Naive thymus-derived CD4-positive, alpha-beta T cell (primary cell): ENCODE data around the gene LUC7L2. TPM values are rescaled to one million over a fixed set of nuclear protein-coding genes. Genes with fewer than 3 reads are reported as not detected.

Experiments
- ATAC-seq: fragments of 150-1000 bp; cut with Tn5 transposase; 2 replicates; pipeline ENCODE4 v1.10.0; 2021; ENCODE audit warnings: mild to moderate bottlenecking, moderate library complexity
- CTCF ChIA-PET: fragments of 350-600 bp; sonication (Branson Sonifier 250); formaldehyde crosslinking; loops from one replicate; lab custom pipeline; 2021; ENCODE audit warnings: antibody characterized with exemption; lab: Charles Lee
- POLR2A ChIA-PET: fragments of 350-600 bp; sonication (Branson Sonifier 250); formaldehyde crosslinking; loops from one replicate; lab custom pipeline; 2021; ENCODE audit warnings: antibody characterized with exemption, inconsistent platforms; lab: Charles Lee
- DNase-seq, 9 donors: peaks; one replicate each; pipeline versions ENCODE4 v3.0.0 to v3.0.0-alpha.2; 2020 to 2022; ENCODE audit warnings: mixed read lengths in 1 of 9
- H3K27ac ChIP-seq: one replicate; pipeline ENCODE4 v1.7.0; 2013; ENCODE audit warnings: mild to moderate bottlenecking, low read depth, low read length, moderate library complexity
- H3K27me3 ChIP-seq, 2 donors: one replicate each; pipeline ENCODE4 v1.7.0; 2013; ENCODE audit warnings: low read length in 2 of 2, mild to moderate bottlenecking in 2 of 2, moderate library complexity in 2 of 2; ENCODE audit not compliant: control insufficient read depth in 2 of 2, insufficient read depth in 2 of 2
- H3K36me3 ChIP-seq, 3 experiments: 1 replicate in 2 of 3; 2 replicates in 1 of 3; pipeline ENCODE4 v1.7.0; 2013; ENCODE audit warnings: low read length in 3 of 3, mild to moderate bottlenecking in 3 of 3, moderate library complexity in 1 of 3; ENCODE audit not compliant: insufficient read depth in 3 of 3, control insufficient read depth in 2 of 3
- H3K4me1 ChIP-seq, 2 donors: one replicate each; pipeline ENCODE4 v1.7.0; 2013; ENCODE audit warnings: low read length in 2 of 2, mild to moderate bottlenecking in 2 of 2, moderate library complexity in 1 of 2; ENCODE audit not compliant: control insufficient read depth in 2 of 2, insufficient read depth in 2 of 2
- H3K4me3 ChIP-seq: 2 replicates; pipeline ENCODE4 v1.7.0; 2013; ENCODE audit warnings: mild to moderate bottlenecking, low read length
- H3K9me3 ChIP-seq, 3 experiments: 1 replicate in 2 of 3; 2 replicates in 1 of 3; pipeline ENCODE4 v1.7.0; 2013; ENCODE audit warnings: low read length in 3 of 3; ENCODE audit not compliant: control insufficient read depth in 2 of 3
- H3K27ac Mint-ChIP-seq, 9 donors: one replicate each; pipeline ENCODE4 v1.8.0; 2020 to 2022; ENCODE audit warnings: mixed read lengths in 9 of 9, mild to moderate bottlenecking in 8 of 9, moderate library complexity in 5 of 9, inconsistent platforms in 2 of 9
- H3K27me3 Mint-ChIP-seq, 5 donors: one replicate each; pipeline ENCODE4 v1.8.0; 2021 to 2022; ENCODE audit warnings: mixed read lengths in 5 of 5, mild to moderate bottlenecking in 1 of 5
- H3K36me3 Mint-ChIP-seq, 5 donors: one replicate each; pipeline ENCODE4 v1.8.0; 2020 to 2022; ENCODE audit warnings: mixed read lengths in 5 of 5, mild to moderate bottlenecking in 3 of 5, inconsistent platforms in 1 of 5
- H3K4me1 Mint-ChIP-seq, 7 donors: one replicate each; pipeline ENCODE4 v1.8.0; 2020 to 2022; ENCODE audit warnings: mixed read lengths in 7 of 7, mild to moderate bottlenecking in 3 of 7, inconsistent platforms in 1 of 7
- H3K4me3 Mint-ChIP-seq, 10 donors: one replicate each; pipeline ENCODE4 v1.8.0; 2020 to 2022; ENCODE audit warnings: mild to moderate bottlenecking in 10 of 10, mixed read lengths in 10 of 10, moderate library complexity in 6 of 10, inconsistent platforms in 2 of 10
- H3K9me3 Mint-ChIP-seq, 11 donors: one replicate each; pipeline ENCODE4 v1.8.0; 2020 to 2022; ENCODE audit warnings: mixed read lengths in 11 of 11, mild to moderate bottlenecking in 4 of 11, inconsistent platforms in 1 of 11, moderate library complexity in 1 of 11
- intact Hi-C, 2 donors: fragments of 100-400 bp; cut with micrococcal nuclease; formaldehyde crosslinking; loops; one replicate each; pipeline ENCODE4 v1.15.1; 2023
- polyA plus RNA-seq, 2 donors: library from polyadenylated mRNA; unstranded; fragments of 300-500 nt; fragmentation: Illumina TruSeq; gene quantifications; one replicate each; pipeline ENCODE4 v1.2.3, GENCODE V29; 2021
- total RNA-seq, 6 experiments: library from RNA in 5 of 6; stranded (reverse) in 5 of 6; gene quantifications; 1 replicate in 5 of 6; 2 replicates in 1 of 6; pipeline ENCODE4 v1.2.3 and lab custom pipeline; 2021 to 2026

The LUC7L2 gene
- total and polyA plus RNA-seq, 7 experiments from 2014 or later = 59.6 to 183 (median 141) TPM

DNA sequence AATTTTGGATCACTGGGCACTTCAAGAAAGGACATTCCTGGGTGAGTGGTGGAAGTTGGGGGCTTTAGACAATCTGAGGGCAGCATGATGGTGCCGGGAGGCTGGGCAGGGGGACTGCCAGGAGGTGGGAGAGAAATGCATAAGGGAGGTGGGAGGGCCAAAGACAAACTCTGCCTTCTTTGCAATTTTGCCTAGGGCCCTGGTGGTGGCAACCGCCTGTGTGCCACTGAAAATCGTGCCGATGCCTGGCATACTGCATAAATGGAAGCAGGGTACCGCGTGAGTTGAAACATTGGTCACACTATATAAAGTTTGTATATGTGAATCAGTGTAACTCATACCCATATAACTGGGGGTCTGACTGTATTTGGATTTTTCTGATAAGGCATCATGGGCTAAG is 3.3 kb downstream of the LUC7L2 start:
- H3K27me3 ChIP-seq = no peaks in the 10 kb centered on the region
- Mint-ChIP-seq H3K27ac (peak overlapping the region in 7 of 9 donors; percentile 1 to 71 (median 50)), H3K36me3 (peaks cover 7 to 16% (median 11%) of the 10 kb centered on the region in 5 donors), H3K4me1 (peaks cover 30 to 81% (median 72%) of the 10 kb centered on the region in 7 donors), H3K27me3 (no peaks in the 10 kb centered on the region), H3K9me3 (peaks cover 0 to 4% (median 0%) of the 10 kb centered on the region in 11 donors), H3K4me3 (peak overlapping the region; percentile 23 to 100 (median 62))
- no peak for ATAC-seq
- H3K36me3 ChIP-seq = peaks cover 5 to 16% (median 10%) of the 10 kb centered on the region in 3 experiments
- H3K27ac ChIP-seq = no peak overlapping the region
- peaks cover 23 to 34% of the 10 kb centered on the region in 2 donors for H3K4me1 ChIP-seq
- no peaks in the 10 kb centered on the region for H3K9me3 ChIP-seq
- CTCF ChIA-PET = no interaction called here
- DNase-seq = no peak
- POLR2A ChIA-PET = interaction anchor here (1.2 kb wide), 1 partner anchor 23 kb away, joined by 3 read pairs; no protein-coding TSS in a partner anchor
- no peak overlapping the region for H3K4me3 ChIP-seq
- intact Hi-C loops = loop anchor here in 1 of 2 donors (5.0 kb wide), 2 partner anchors 1034 to 1114 kb away; partner anchors contain the start of genes MKRN1 and SLC37A3

- H3K4me1 ChIP-seq = peaks cover 34 to 40% of the 10 kb centered on the region in 2 donors
- peaks cover 7 to 18% (median 12%) of the 10 kb centered on the region in 5 donors for H3K36me3 Mint-ChIP-seq
- CTCF ChIA-PET = no interaction called here
Observed at GRCh38 chr7:139365336-139365735, 5.6 kb downstream of the LUC7L2 start.

DNA sequence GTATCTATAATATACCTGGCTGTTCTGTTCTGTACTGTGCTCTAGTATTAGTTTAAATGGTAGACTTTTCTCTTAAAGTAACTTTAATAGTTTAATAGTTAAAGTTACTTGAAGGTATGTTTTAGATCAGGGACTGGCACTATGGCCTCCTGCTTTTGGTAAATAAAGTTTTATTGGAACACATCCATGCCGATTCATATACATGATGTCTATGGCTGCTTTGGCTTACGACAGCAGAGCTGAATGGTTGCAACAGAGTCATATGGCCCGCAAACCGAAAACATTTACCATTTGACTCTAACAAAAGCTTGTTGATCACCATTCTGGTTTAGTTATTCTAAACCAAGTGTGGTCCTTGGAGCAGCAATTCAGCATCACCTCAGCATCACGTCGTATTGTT is 6.7 kb downstream of the LUC7L2 start:
- H3K36me3 Mint-ChIP-seq = peaks cover 7 to 18% (median 12%) of the 10 kb centered on the region in 5 donors
- Histone ChIP-seq H3K9me3 (no peaks in the 10 kb centered on the region), H3K36me3 (peaks cover 9 to 10% (median 10%) of the 10 kb centered on the region in 3 experiments), H3K4me1 (peaks cover 35 to 50% of the 10 kb centered on the region in 2 donors), H3K27me3 (no peaks in the 10 kb centered on the region), H3K4me3 (no peak overlapping the region), H3K27ac (no peak overlapping the region)
- H3K9me3 Mint-ChIP-seq = no peaks in the 10 kb centered on the region
- intact Hi-C loops = no loop called here
- DNase-seq (no peak), ATAC-seq (no peak)
- H3K27me3 Mint-ChIP-seq = no peaks in the 10 kb centered on the region
- peak overlapping the region in 2 of 10 donors; percentile 18 for H3K4me3 Mint-ChIP-seq
- peaks cover 49 to 92% (median 82%) of the 10 kb centered on the region in 7 donors for H3K4me1 Mint-ChIP-seq
- ChIA-PET CTCF (no interaction called here), POLR2A (interaction anchor here (1.1 kb wide), 1 partner anchor 22 kb away, joined by 3 read pairs; no protein-coding TSS in a partner anchor)
- no peak overlapping the region for H3K27ac Mint-ChIP-seq

More at GRCh38 chr7:139365336-139365735, 5.6 kb downstream of the LUC7L2 start:
- Mint-ChIP-seq H3K4me1 (peaks cover 44 to 92% (median 82%) of the 10 kb centered on the region in 7 donors), H3K27me3 (no peaks in the 10 kb centered on the region), H3K9me3 (peaks cover 0 to 3% (median 0%) of the 10 kb centered on the region in 11 donors), H3K4me3 (peak overlapping the region in 6 of 10 donors; percentile 2 to 46 (median 4)), H3K27ac (no peak overlapping the region)
- H3K27ac ChIP-seq = no peak overlapping the region
- no peak for DNase-seq
- POLR2A ChIA-PET = interaction anchor here (1.4 kb wide), 1 partner anchor 10 kb away, joined by 6 read pairs; no protein-coding TSS in a partner anchor
- no peaks in the 10 kb centered on the region for H3K27me3 ChIP-seq
- H3K4me3 ChIP-seq = no peak overlapping the region
- peaks cover 9 to 10% (median 10%) of the 10 kb centered on the region in 3 experiments for H3K36me3 ChIP-seq
- ATAC-seq = no peak
- H3K9me3 ChIP-seq = no peaks in the 10 kb centered on the region
- intact Hi-C loops = no loop called here

- H3K36me3 ChIP-seq = peaks cover 9 to 10% (median 10%) of the 10 kb centered on the region in 3 experiments
- Mint-ChIP-seq H3K36me3 (peaks cover 7 to 18% (median 10%) of the 10 kb centered on the region in 5 donors), H3K9me3 (no peaks in the 10 kb centered on the region), H3K4me1 (peaks cover 48 to 92% (median 82%) of the 10 kb centered on the region in 7 donors), H3K27ac (no peak overlapping the region), H3K27me3 (no peaks in the 10 kb centered on the region), H3K4me3 (peak overlapping the region in 5 of 10 donors; percentile 25 to 48 (median 33))
- no peak for DNase-seq
- ChIA-PET POLR2A (interaction anchor here (1.1 kb wide), 1 partner anchor 23 kb away, joined by 3 read pairs; no protein-coding TSS in a partner anchor), CTCF (no interaction called here)
- H3K27ac ChIP-seq = no peak overlapping the region
- no peak for ATAC-seq
- H3K4me1 ChIP-seq = peaks cover 26 to 47% of the 10 kb centered on the region in 2 donors
- intact Hi-C loops = no loop called here
- no peaks in the 10 kb centered on the region for H3K9me3 ChIP-seq
- H3K4me3 ChIP-seq = no peak overlapping the region
- no peaks in the 10 kb centered on the region for H3K27me3 ChIP-seq
Observed at GRCh38 chr7:139367438-139368155, 7.9 kb downstream of the LUC7L2 start.

- intact Hi-C loops = loop anchor here in 1 of 2 donors (1.0 kb wide), 1 partner anchor 10 kb away; no protein-coding TSS in a partner anchor
- DNase-seq = no peak
- H3K36me3 Mint-ChIP-seq = peaks cover 4 to 17% (median 7%) of the 10 kb centered on the region in 5 donors
- Histone ChIP-seq H3K27ac (no peak overlapping the region), H3K4me3 (no peak overlapping the region), H3K4me1 (peaks cover 14 to 35% of the 10 kb centered on the region in 2 donors), H3K36me3 (peaks cover 9 to 12% (median 10%) of the 10 kb centered on the region in 3 experiments), H3K9me3 (no peaks in the 10 kb centered on the region), H3K27me3 (no peaks in the 10 kb centered on the region)
- no peaks in the 10 kb centered on the region for H3K27me3 Mint-ChIP-seq
- ATAC-seq = no peak
- no peaks in the 10 kb centered on the region for H3K9me3 Mint-ChIP-seq
- peak overlapping the region in 5 of 9 donors; percentile 9 to 83 (median 36) for H3K27ac Mint-ChIP-seq
- H3K4me3 Mint-ChIP-seq = peak overlapping the region in 8 of 10 donors; percentile 31 to 58 (median 39)
- peaks cover 44 to 95% (median 83%) of the 10 kb centered on the region in 7 donors for H3K4me1 Mint-ChIP-seq
- ChIA-PET CTCF (no interaction called here), POLR2A (interaction anchor here (0.8 to 2.4 kb wide), 3 partner anchors 9 to 11 kb away, joined by 3 to 8 read pairs (median 5); partner anchors contain the start of gene LUC7L2)
Observed at GRCh38 chr7:139370301-139370942, 10.7 kb downstream of the LUC7L2 start.

DNA sequence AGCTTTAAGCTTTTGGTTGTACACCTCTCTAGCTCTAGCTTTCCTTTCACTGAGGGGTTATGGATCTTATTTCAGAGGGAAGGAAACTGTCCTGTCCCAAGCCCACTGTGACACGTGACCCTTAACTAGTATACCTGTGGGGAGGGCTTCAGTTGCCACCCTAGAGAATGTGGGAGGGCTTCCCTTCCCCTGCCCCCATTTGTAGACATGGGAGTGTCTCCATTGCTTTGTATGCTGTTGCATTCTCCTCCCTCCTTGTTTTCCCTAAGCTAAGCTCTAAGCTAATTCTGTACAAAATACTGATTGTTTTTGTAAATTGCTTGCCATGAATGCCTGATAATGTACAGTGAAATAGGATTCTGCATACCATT is 11.2 kb downstream of the LUC7L2 start:
- no peak for ATAC-seq
- Mint-ChIP-seq H3K27me3 (no peaks in the 10 kb centered on the region), H3K4me1 (peaks cover 41 to 95% (median 83%) of the 10 kb centered on the region in 7 donors), H3K4me3 (peak overlapping the region in 6 of 10 donors; percentile 15 to 51 (median 39)), H3K27ac (peak overlapping the region in 5 of 9 donors; percentile 32 to 83 (median 68)), H3K9me3 (no peaks in the 10 kb centered on the region), H3K36me3 (peaks cover 0 to 21% (median 5%) of the 10 kb centered on the region in 5 donors)
- Histone ChIP-seq H3K27me3 (no peaks in the 10 kb centered on the region), H3K4me1 (peaks cover 12 to 30% of the 10 kb centered on the region in 2 donors), H3K4me3 (no peak overlapping the region), H3K36me3 (peaks cover 6 to 12% (median 7%) of the 10 kb centered on the region in 3 experiments), H3K9me3 (no peaks in the 10 kb centered on the region), H3K27ac (no peak overlapping the region)
- intact Hi-C loops = loop anchor here in 1 of 2 donors (1.0 kb wide), 1 partner anchor 11 kb away; no protein-coding TSS in a partner anchor
- no peak for DNase-seq
- POLR2A ChIA-PET = interaction anchor here (0.8 to 2.4 kb wide), 2 partner anchors 9 to 10 kb away, joined by 3 to 8 read pairs; no protein-coding TSS in a partner anchor
- CTCF ChIA-PET = no interaction called here
